ENCODE measurements around the gene ESR1. TPM values are rescaled to one million over a fixed set of nuclear protein-coding genes. Genes with fewer than 3 reads are reported as not detected.

The ESR1 gene
- polyA plus RNA-seq, 1 donor (not counting 4 experiments of a cell fraction or from before 2014, with no cell fraction given): 0.22 TPM

- TF ChIP-seq, protein P1, sequence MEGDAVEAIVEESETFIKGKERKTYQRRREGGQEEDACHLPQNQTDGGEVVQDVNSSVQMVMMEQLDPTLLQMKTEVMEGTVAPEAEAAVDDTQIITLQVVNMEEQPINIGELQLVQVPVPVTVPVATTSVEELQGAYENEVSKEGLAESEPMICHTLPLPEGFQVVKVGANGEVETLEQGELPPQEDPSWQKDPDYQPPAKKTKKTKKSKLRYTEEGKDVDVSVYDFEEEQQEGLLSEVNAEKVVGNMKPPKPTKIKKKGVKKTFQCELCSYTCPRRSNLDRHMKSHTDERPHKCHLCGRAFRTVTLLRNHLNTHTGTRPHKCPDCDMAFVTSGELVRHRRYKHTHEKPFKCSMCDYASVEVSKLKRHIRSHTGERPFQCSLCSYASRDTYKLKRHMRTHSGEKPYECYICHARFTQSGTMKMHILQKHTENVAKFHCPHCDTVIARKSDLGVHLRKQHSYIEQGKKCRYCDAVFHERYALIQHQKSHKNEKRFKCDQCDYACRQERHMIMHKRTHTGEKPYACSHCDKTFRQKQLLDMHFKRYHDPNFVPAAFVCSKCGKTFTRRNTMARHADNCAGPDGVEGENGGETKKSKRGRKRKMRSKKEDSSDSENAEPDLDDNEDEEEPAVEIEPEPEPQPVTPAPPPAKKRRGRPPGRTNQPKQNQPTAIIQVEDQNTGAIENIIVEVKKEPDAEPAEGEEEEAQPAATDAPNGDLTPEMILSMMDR (optimal IDR thresholded peaks at IDR 0.05 in 1 of 3, IDR thresholded peaks at IDR 0.05 in 1 of 3, conservative IDR thresholded peaks at IDR 0.05 in 1 of 3; ENCODE audit: extremely low read depth in 1 of 3, insufficient read depth in 2 of 3, low read length in 3 of 3): no peak
- TF ChIP-seq EZH2 (IDR thresholded peaks at IDR 0.05; ENCODE audit: low read length): no peak
- no peak overlapping the region for H3K27ac ChIP-seq (ENCODE audit: control insufficient read depth, insufficient read depth, low read length)
- H3K79me2 ChIP-seq (ENCODE audit: control insufficient read depth, insufficient read depth, low read length): no peaks in the 10 kb centered on the region
- H3K9me3 ChIP-seq (ENCODE audit: control insufficient read depth, low read depth, low read length): no peaks in the 10 kb centered on the region
- no peak overlapping the region for H2AFZ ChIP-seq (ENCODE audit: control insufficient read depth, low read length)
- H3K4me1 ChIP-seq (ENCODE audit: control insufficient read depth, extremely low read depth, insufficient read depth, low read length): no peaks in the 10 kb centered on the region
- no peaks in the 10 kb centered on the region for H3K36me3 ChIP-seq (ENCODE audit: control insufficient read depth in 2 of 2, extremely low read depth in 1 of 2, insufficient read depth in 2 of 2, low read length in 2 of 2)
- H3K4me3 ChIP-seq (ENCODE audit: control insufficient read depth in 2 of 3, extremely low read depth in 1 of 3, insufficient read depth in 2 of 3, low read depth in 1 of 3, low read length in 3 of 3): no peak overlapping the region
- H3K27me3 ChIP-seq (ENCODE audit: control insufficient read depth, extremely low read depth, insufficient read depth, low read length): no peaks in the 10 kb centered on the region
- no peak overlapping the region for H3K9ac ChIP-seq (ENCODE audit: control insufficient read depth, extremely low read depth, insufficient read depth, low read length)
- no peak overlapping the region for H3K4me2 ChIP-seq (ENCODE audit: control insufficient read depth, extremely low read depth, insufficient read depth, low read depth, low read length)
- dilution Hi-C loops (cut with MboI; ENCODE audit: extremely low pct_ligation_motif_present, low sequenced_read_pairs): loop anchor here (10.0 kb wide), 1 partner anchor 84 kb away; no protein-coding TSS in a partner anchor
- H4K20me1 ChIP-seq (ENCODE audit: control insufficient read depth, extremely low read depth, insufficient read depth, low read length): no peaks in the 10 kb centered on the region
- H3K9me1 ChIP-seq (ENCODE audit: control insufficient read depth, extremely low read depth, insufficient read depth, low read length): no peaks in the 10 kb centered on the region
- no peak for DNase-seq (ENCODE audit: low read depth, low spot score)
- no peak for FAIRE-seq
Measured at GRCh38 chr6:152078804-152079203, 271.3 kb downstream of the ESR1 start.

DNA sequence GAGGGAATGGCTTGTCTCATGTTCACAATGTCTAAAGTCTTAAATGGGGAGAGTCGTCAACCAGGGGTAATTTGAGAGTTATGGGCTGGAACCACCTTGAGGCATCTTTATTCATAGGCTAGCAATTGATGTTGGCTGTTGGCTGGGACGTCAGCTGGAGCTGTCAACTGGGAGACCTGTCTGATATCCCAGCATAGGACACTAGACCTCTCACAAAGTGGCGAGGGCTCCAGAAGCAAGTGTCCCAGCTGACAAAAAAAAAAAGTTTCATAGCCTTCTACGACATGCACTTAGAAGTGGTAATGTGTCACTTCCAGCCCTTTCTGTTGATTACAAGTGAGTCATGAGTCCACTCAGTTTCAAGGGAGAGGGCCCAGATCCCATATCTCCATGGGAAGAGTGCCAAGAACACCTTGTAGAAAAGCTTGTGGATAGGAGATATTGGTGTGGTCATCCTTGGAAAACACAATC lies 278.0 kb downstream of the ESR1 start:
- TF ChIP-seq, protein P1 (optimal IDR thresholded peaks at IDR 0.05 in 1 of 3, IDR thresholded peaks at IDR 0.05 in 1 of 3, conservative IDR thresholded peaks at IDR 0.05 in 1 of 3; ENCODE audit: extremely low read depth in 1 of 3, insufficient read depth in 2 of 3, low read length in 3 of 3): no peak
- TF ChIP-seq EZH2 (IDR thresholded peaks at IDR 0.05; ENCODE audit: low read length): no peak
- H3K9me1 ChIP-seq (ENCODE audit: control insufficient read depth, extremely low read depth, insufficient read depth, low read length): no peaks in the 10 kb centered on the region
- no peak overlapping the region for H3K9ac ChIP-seq (ENCODE audit: control insufficient read depth, extremely low read depth, insufficient read depth, low read length)
- H3K27ac ChIP-seq (ENCODE audit: control insufficient read depth, insufficient read depth, low read length): no peak overlapping the region
- no peaks in the 10 kb centered on the region for H4K20me1 ChIP-seq (ENCODE audit: control insufficient read depth, extremely low read depth, insufficient read depth, low read length)
- no peaks in the 10 kb centered on the region for H3K27me3 ChIP-seq (ENCODE audit: control insufficient read depth, extremely low read depth, insufficient read depth, low read length)
- no peak for DNase-seq (ENCODE audit: low read depth, low spot score)
- H3K4me2 ChIP-seq (ENCODE audit: control insufficient read depth, extremely low read depth, insufficient read depth, low read depth, low read length): no peak overlapping the region
- H2AFZ ChIP-seq (ENCODE audit: control insufficient read depth, low read length): no peak overlapping the region
- FAIRE-seq: peak; percentile 72
- no peaks in the 10 kb centered on the region for H3K79me2 ChIP-seq (ENCODE audit: control insufficient read depth, insufficient read depth, low read length)
- no peak overlapping the region for H3K4me3 ChIP-seq (ENCODE audit: control insufficient read depth in 2 of 3, extremely low read depth in 1 of 3, insufficient read depth in 2 of 3, low read depth in 1 of 3, low read length in 3 of 3)
- peaks cover 24% of the 10 kb centered on the region for H3K4me1 ChIP-seq (ENCODE audit: control insufficient read depth, extremely low read depth, insufficient read depth, low read length)
- H3K9me3 ChIP-seq (ENCODE audit: control insufficient read depth, low read depth, low read length): no peaks in the 10 kb centered on the region
- no peaks in the 10 kb centered on the region for H3K36me3 ChIP-seq (ENCODE audit: control insufficient read depth in 2 of 2, extremely low read depth in 1 of 2, insufficient read depth in 2 of 2, low read length in 2 of 2)
- dilution Hi-C loops (cut with MboI; ENCODE audit: extremely low pct_ligation_motif_present, low sequenced_read_pairs): no loop called here

All from keratinocyte (primary cell).